HepG2 (cell line): ENCODE data around the gene BCAR3. TPM values are rescaled to one million over a fixed set of nuclear protein-coding genes. Genes with fewer than 3 reads are reported as not detected.

ENCODE experiments used
- FIP1L1 ChIP-seq: fragments of 200-400 bp; formaldehyde crosslinking; IDR thresholded peaks from 2 replicates; pipeline ENCODE4 v1.6.1; 2018; ENCODE audit warnings: low read depth, mild to moderate bottlenecking, low read length, moderate library complexity, borderline replicate concordance; ENCODE audit not compliant: insufficient read depth
- NCOR1 ChIP-seq: fragments of 200-600 bp; sonication (generic); IDR thresholded peaks from 2 replicates; pipeline ENCODE4 v1.7.0; 2017; ENCODE audit warnings: antibody characterized with exemption, low read length, borderline replicate concordance
- STAT5B ChIP-seq: sonication (generic); formaldehyde crosslinking; IDR thresholded peaks from 2 replicates; pipeline ENCODE4 v1.4.0; 2020; ENCODE audit warnings: missing genetic modification reagents
- ZBTB3 ChIP-seq: sonication (generic); formaldehyde crosslinking; IDR thresholded peaks from 2 replicates; pipeline ENCODE4 v1.4.0; 2020; ENCODE audit warnings: low read depth, mild to moderate bottlenecking, moderate library complexity, missing genetic modification reagents, borderline replicate concordance
- ZKSCAN8 ChIP-seq: IDR thresholded peaks from 2 replicates; pipeline ENCODE4 v1.6.1; 2016; ENCODE audit warnings: borderline replicate concordance, missing genetic modification reagents, missing compliant biosample characterization
- ZNF510 ChIP-seq: sonication (generic); formaldehyde crosslinking; IDR thresholded peaks from 2 replicates; pipeline ENCODE4 v1.4.0; 2020; ENCODE audit warnings: low read depth, mild to moderate bottlenecking, missing genetic modification reagents
- ZNF780A ChIP-seq: sonication (generic); formaldehyde crosslinking; IDR thresholded peaks from 2 replicates; pipeline ENCODE4 v1.8.0; 2022; ENCODE audit warnings: mild to moderate bottlenecking, missing genetic modification reagents, moderate library complexity
- ZSCAN9 ChIP-seq: IDR thresholded peaks from 2 replicates; pipeline ENCODE4 v1.6.1; 2016; ENCODE audit warnings: borderline replicate concordance
- polyA plus RNA-seq, 8 experiments: library from polyadenylated mRNA; depleted of rRNA in 3 of 8; stranded (reverse) in 7 of 8; unstranded in 1 of 8; fragments of >200 nt; fragmentation: Illumina TruSeq in 4 of 8; extraction: Trizol in 4 of 8; gene quantifications; 2 replicates each; pipeline versions ENCODE4 v1.2.1 to v1.2.3, GENCODE V29; 2011 to 2016; ENCODE audit warnings: low read depth in 4 of 8, missing spikeins in 1 of 8, mixed read lengths in 1 of 8; ENCODE audit not compliant: insufficient read depth in 1 of 8
- total RNA-seq, 5 experiments: library from RNA; depleted of rRNA; stranded (reverse); fragments of >200 nt; fragmentation: Illumina TruSeq; extraction: Trizol; gene quantifications; 2 replicates each; pipeline ENCODE4 v1.2.3, GENCODE V29; 2016; ENCODE audit warnings: low read depth in 1 of 5
- TF ChIP-seq, protein P1 (sequence below): sonication (generic); formaldehyde crosslinking; IDR thresholded peaks from 2 replicates; pipeline ENCODE4 v1.8.1; 2023; ENCODE audit warnings: mild to moderate bottlenecking, inconsistent platforms, moderate library complexity, missing genetic modification reagents, borderline replicate concordance
- TF ChIP-seq, protein P2 (sequence below): sonication (generic); formaldehyde crosslinking; IDR thresholded peaks from 2 replicates; pipeline ENCODE4 v1.9.0; 2022; ENCODE audit warnings: low read depth, missing genetic modification reagents
- TF ChIP-seq, protein P3 (sequence below): sonication (generic); formaldehyde crosslinking; IDR thresholded peaks from 2 replicates; pipeline ENCODE4 v1.4.0; 2020; ENCODE audit warnings: mild to moderate bottlenecking, missing genetic modification reagents
- TF ChIP-seq, protein P4 (sequence below): IDR thresholded peaks from 2 replicates; pipeline ENCODE4 v1.6.1; 2016; ENCODE audit warnings: low read depth, control low read depth
- TF ChIP-seq, protein P5 (sequence below): sonication (generic); formaldehyde crosslinking; IDR thresholded peaks from 2 replicates; pipeline ENCODE4 v1.4.0; 2020; ENCODE audit warnings: missing genetic modification reagents
- TF ChIP-seq, protein P6 (sequence below): sonication (generic); formaldehyde crosslinking; IDR thresholded peaks from 2 replicates; pipeline ENCODE4 v1.5.1; 2020; ENCODE audit warnings: mild to moderate bottlenecking, missing genetic modification reagents, borderline replicate concordance

BCAR3 gene
- total and polyA plus RNA-seq, 2 of the 13 experiments (the other 11 are each of a cell fraction or from before 2014, with no cell fraction given), result 3.6 to 4.8 TPM

DNA sequence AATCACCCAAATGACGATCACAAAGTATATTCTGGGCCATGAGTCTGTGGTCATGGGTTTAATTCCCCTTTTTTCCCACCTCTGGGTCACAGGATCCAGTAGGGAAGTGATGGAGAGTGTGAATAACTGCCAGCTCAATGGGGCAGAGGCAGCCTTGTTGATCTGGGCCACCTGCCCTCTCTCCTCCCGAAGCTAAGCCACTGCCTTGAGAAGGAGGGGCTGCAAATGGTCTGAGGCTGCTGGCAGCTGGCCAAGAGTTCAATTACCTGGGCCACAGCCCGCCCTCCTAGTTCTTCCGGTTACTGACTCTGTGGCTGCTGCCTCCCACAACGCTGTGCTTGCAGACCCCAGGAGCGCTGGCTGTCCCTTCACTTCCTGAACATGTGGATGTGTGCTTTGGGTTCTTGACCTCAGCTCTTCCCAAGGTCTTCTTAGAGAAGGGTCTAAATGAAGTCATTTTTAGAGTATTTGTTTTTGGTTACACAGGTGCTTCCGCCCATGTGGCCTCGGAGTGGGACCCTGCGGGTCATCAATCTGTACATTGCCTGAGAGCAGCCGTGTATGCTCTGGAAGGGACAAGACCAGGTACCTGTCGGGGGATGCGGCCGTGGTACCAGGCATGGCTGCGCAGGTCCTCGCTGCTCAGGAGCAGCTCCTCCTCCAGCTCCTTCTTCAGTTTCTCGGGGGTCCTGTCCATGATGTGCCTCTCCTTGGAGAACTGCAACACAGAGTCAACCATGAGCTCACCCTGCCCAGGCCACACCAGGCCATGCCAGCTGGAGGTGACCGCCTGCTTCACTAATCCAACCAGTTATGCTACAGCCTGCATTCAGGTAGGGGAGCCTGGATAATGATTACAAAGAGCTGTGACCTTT is 89.7 kb downstream of the BCAR3 start (continued):
- TF ChIP-seq, protein P1, sequence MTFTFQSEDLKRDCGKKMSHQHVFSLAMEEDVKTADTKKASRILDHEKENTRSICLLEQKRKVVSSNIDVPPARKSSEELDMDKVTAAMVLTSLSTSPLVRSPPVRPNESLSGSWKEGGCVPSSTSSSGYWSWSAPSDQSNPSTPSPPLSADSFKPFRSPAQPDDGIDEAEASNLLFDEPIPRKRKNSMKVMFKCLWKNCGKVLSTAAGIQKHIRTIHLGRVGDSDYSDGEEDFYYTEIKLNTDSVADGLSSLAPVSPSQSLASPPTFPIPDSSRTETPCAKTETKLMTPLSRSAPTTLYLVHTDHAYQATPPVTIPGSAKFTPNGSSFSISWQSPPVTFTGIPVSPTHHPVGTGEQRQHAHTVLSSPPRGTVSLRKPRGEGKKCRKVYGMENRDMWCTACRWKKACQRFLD (CRISPR knock-in tag), result no peak
- TF ChIP-seq STAT5B (CRISPR knock-in tag), result peak; percentile 52; the same call in 1 of the 2 replicates
- peak; percentile 62; the same call in 1 of the 2 replicates for TF ChIP-seq NCOR1
- peak; percentile 83; the same call in 1 of the 2 replicates for TF ChIP-seq ZBTB3 (CRISPR knock-in tag)
- TF ChIP-seq, protein P2, sequence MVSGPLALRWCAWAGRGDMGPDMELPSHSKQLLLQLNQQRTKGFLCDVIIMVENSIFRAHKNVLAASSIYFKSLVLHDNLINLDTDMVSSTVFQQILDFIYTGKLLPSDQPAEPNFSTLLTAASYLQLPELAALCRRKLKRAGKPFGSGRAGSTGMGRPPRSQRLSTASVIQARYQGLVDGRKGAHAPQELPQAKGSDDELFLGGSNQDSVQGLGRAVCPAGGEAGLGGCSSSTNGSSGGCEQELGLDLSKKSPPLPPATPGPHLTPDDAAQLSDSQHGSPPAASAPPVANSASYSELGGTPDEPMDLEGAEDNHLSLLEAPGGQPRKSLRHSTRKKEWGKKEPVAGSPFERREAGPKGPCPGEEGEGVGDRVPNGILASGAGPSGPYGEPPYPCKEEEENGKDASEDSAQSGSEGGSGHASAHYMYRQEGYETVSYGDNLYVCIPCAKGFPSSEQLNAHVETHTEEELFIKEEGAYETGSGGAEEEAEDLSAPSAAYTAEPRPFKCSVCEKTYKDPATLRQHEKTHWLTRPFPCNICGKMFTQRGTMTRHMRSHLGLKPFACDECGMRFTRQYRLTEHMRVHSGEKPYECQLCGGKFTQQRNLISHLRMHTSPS, result peak; percentile 66; the same call in 1 of the 2 replicates
- TF ChIP-seq, protein P3, sequence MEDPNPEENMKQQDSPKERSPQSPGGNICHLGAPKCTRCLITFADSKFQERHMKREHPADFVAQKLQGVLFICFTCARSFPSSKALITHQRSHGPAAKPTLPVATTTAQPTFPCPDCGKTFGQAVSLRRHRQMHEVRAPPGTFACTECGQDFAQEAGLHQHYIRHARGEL (CRISPR knock-in tag), result no peak
- TF ChIP-seq, protein P4, sequence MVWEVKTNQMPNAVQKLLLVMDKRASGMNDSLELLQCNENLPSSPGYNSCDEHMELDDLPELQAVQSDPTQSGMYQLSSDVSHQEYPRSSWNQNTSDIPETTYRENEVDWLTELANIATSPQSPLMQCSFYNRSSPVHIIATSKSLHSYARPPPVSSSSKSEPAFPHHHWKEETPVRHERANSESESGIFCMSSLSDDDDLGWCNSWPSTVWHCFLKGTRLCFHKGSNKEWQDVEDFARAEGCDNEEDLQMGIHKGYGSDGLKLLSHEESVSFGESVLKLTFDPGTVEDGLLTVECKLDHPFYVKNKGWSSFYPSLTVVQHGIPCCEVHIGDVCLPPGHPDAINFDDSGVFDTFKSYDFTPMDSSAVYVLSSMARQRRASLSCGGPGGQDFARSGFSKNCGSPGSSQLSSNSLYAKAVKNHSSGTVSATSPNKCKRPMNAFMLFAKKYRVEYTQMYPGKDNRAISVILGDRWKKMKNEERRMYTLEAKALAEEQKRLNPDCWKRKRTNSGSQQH (CRISPR knock-in tag), result peak; percentile 58; the same call in 1 of the 2 replicates
- TF ChIP-seq, protein P5, sequence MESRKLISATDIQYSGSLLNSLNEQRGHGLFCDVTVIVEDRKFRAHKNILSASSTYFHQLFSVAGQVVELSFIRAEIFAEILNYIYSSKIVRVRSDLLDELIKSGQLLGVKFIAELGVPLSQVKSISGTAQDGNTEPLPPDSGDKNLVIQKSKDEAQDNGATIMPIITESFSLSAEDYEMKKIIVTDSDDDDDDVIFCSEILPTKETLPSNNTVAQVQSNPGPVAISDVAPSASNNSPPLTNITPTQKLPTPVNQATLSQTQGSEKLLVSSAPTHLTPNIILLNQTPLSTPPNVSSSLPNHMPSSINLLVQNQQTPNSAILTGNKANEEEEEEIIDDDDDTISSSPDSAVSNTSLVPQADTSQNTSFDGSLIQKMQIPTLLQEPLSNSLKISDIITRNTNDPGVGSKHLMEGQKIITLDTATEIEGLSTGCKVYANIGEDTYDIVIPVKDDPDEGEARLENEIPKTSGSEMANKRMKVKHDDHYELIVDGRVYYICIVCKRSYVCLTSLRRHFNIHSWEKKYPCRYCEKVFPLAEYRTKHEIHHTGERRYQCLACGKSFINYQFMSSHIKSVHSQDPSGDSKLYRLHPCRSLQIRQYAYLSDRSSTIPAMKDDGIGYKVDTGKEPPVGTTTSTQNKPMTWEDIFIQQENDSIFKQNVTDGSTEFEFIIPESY (CRISPR knock-in tag), result peak; percentile 18; the same call in 1 of the 2 replicates
- no peak; the same call in 1 of the 2 replicates for TF ChIP-seq ZKSCAN8
- TF ChIP-seq, protein P6, sequence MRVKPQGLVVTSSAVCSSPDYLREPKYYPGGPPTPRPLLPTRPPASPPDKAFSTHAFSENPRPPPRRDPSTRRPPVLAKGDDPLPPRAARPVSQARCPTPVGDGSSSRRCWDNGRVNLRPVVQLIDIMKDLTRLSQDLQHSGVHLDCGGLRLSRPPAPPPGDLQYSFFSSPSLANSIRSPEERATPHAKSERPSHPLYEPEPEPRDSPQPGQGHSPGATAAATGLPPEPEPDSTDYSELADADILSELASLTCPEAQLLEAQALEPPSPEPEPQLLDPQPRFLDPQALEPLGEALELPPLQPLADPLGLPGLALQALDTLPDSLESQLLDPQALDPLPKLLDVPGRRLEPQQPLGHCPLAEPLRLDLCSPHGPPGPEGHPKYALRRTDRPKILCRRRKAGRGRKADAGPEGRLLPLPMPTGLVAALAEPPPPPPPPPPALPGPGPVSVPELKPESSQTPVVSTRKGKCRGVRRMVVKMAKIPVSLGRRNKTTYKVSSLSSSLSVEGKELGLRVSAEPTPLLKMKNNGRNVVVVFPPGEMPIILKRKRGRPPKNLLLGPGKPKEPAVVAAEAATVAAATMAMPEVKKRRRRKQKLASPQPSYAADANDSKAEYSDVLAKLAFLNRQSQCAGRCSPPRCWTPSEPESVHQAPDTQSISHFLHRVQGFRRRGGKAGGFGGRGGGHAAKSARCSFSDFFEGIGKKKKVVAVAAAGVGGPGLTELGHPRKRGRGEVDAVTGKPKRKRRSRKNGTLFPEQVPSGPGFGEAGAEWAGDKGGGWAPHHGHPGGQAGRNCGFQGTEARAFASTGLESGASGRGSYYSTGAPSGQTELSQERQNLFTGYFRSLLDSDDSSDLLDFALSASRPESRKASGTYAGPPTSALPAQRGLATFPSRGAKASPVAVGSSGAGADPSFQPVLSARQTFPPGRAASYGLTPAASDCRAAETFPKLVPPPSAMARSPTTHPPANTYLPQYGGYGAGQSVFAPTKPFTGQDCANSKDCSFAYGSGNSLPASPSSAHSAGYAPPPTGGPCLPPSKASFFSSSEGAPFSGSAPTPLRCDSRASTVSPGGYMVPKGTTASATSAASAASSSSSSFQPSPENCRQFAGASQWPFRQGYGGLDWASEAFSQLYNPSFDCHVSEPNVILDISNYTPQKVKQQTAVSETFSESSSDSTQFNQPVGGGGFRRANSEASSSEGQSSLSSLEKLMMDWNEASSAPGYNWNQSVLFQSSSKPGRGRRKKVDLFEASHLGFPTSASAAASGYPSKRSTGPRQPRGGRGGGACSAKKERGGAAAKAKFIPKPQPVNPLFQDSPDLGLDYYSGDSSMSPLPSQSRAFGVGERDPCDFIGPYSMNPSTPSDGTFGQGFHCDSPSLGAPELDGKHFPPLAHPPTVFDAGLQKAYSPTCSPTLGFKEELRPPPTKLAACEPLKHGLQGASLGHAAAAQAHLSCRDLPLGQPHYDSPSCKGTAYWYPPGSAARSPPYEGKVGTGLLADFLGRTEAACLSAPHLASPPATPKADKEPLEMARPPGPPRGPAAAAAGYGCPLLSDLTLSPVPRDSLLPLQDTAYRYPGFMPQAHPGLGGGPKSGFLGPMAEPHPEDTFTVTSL (CRISPR knock-in tag), result peak; percentile 65; the same call in 1 of the 2 replicates
- TF ChIP-seq FIP1L1, result no peak
- no peak for TF ChIP-seq ZNF510
- no peak for TF ChIP-seq ZNF780A (CRISPR knock-in tag)
- TF ChIP-seq ZSCAN9 (CRISPR knock-in tag), result no peak; the same call in 1 of the 2 replicates
